ENCODE data around the gene FAM131B.

Gene FAM131B

DNA sequence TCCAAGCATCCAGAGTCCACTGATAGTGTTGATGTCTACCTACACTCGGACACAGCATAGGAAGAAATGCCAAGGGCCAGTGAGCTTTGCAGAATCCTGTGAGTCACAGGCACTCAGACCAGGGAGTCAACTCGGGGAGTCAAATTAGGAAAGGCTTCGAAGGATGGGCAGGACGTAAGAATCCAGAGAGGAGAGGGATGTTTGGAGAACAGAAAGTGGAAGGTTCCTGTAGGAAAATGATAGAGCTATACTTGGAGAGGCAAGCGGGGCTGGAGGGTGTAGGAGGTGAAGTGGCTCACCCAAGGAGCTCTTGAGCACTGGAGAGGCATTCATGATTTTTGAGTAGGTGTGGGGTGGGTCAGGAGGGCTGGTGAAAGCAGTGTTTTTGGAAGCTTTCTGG is 21.6 kb upstream of the FAM131B start:
- in situ Hi-C loops (cut with MboI; ENCODE audit: low pct_unique_long_range_greater_than_20kb, low sequenced_read_pairs): no loop called here
- DNase-seq: no peak

DNA sequence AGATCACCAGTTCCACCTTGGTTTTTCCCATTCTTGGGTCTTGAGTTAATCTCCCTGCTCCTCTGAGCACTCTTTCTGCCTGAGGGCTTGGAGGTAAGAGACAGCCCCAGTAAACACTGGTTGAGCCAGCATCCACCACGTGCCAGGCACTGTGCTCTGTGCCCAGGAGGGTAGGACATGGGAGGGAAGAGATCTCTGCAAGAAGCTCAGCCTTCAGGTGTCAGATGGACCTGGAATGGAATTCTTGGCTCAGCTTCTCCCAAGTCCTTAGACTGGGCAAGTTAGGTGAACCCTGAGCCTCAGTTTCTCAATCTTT is 21.1 kb upstream of the FAM131B start:
- no peak for DNase-seq
- in situ Hi-C loops (cut with MboI; ENCODE audit: low pct_unique_long_range_greater_than_20kb, low sequenced_read_pairs): no loop called here

GRCh38 chr7:143382791-143383641 is 20.5 kb upstream of the FAM131B start:
- no peak for DNase-seq
- in situ Hi-C loops (cut with MboI; ENCODE audit: low pct_unique_long_range_greater_than_20kb, low sequenced_read_pairs): no loop called here

DNA sequence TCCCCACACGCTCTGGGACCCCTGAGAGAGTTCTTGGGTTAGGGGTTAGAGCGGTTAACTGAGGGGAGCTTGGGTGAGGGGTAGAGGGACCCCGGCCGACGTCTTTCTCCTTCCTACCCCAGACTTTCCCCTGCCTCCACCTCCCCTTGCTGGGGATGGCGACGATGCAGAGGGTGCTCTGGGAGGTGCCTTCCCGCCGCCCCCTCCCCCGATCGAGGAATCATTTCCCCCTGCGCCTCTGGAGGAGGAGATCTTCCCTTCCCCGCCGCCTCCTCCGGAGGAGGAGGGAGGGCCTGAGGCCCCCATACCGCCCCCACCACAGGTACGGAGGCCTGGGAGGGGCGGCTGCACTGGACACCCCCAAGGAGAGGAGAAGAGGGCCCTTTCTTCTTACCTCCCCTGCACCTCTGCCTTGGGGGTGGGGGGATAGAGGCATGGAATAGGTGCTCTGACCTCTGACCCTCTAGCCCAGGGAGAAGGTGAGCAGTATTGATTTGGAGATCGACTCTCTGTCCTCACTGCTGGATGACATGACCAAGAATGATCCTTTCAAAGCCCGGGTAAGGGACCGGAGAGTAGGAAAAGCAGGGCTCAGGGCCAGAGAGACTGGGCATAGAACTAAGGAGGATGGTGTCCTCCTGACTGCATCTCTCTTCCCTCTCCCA is 19.7 kb upstream of the FAM131B start:
- in situ Hi-C loops (cut with MboI; ENCODE audit: low pct_unique_long_range_greater_than_20kb, low sequenced_read_pairs): no loop called here
- DNase-seq: no peak

GRCh38 chr7:143381427-143382125 is 19.1 kb upstream of the FAM131B start:
- in situ Hi-C loops (cut with MboI; ENCODE audit: low pct_unique_long_range_greater_than_20kb, low sequenced_read_pairs): no loop called here
- no peak for DNase-seq

- in situ Hi-C loops (cut with MboI; ENCODE audit: low pct_unique_long_range_greater_than_20kb, low sequenced_read_pairs): no loop called here
- peak; percentile 71 for DNase-seq
These were observed 18.3 kb upstream of the FAM131B start, which contains the start of gene ZYX for GRCh38 chr7:143380646-143381426. Gene ZYX, plus strand, starts transcription at chr7:143381345. Its CDS starts 227 bp downstream, at chr7:143381572.

DNA sequence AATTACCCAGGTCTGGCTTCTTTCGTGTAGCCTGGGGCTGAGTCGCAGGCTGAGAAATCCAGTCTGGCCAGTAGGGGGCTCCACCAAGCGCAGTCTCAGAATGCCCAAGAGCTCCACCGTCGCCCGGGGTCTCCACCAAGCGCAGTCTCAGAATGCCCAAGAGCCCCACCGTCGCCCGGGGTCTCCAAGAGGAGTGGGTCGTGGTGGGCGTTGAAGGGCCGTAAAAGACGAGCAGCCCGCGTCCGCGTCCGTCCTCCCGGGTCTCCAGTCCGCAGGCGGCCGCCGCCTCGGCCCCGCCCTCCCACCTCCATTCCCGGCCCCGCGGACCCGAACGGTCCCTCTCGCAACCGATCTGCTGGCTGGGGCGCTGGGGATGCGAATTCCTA is 17.7 kb upstream of the FAM131B start:
- in situ Hi-C loops (cut with MboI; ENCODE audit: low pct_unique_long_range_greater_than_20kb, low sequenced_read_pairs): no loop called here
- peak; percentile 97 for DNase-seq

- in situ Hi-C loops (cut with MboI; ENCODE audit: low pct_unique_long_range_greater_than_20kb, low sequenced_read_pairs): no loop called here
- DNase-seq: no peak
These were observed 17.2 kb upstream of the FAM131B start for GRCh38 chr7:143379611-143380259.

- in situ Hi-C loops (cut with MboI; ENCODE audit: low pct_unique_long_range_greater_than_20kb, low sequenced_read_pairs): no loop called here
- DNase-seq: peak; percentile 20
These were observed 13.9 kb upstream of the FAM131B start for GRCh38 chr7:143376396-143376795.

GRCh38 chr7:143375298-143376034 is 13.0 kb upstream of the FAM131B start:
- DNase-seq: peak; percentile 60
- in situ Hi-C loops (cut with MboI; ENCODE audit: low pct_unique_long_range_greater_than_20kb, low sequenced_read_pairs): no loop called here

DNA sequence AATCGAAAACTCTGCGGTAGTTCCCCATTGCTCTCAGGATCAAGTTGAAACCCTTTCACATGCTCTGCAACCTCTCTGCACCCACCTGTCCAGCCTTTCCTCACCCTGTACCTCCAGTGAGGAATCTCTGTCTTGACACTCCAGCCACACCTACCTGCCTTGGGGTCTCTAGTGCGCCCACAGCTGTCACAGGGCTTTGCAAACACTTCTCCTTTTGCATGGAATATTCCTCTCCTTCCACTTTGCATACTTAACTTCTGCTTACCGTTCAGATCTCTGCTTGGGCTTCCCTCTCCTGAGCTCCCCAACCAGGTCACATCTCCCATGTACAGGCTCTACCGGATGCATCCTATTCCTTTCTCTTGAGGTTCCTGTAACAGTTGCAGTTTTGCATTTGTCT is 12.0 kb upstream of the FAM131B start:
- in situ Hi-C loops (cut with MboI; ENCODE audit: low pct_unique_long_range_greater_than_20kb, low sequenced_read_pairs): no loop called here
- peak; percentile 63 for DNase-seq

- in situ Hi-C loops (cut with MboI; ENCODE audit: low pct_unique_long_range_greater_than_20kb, low sequenced_read_pairs): no loop called here
- no peak for DNase-seq
These were observed 10.8 kb upstream of the FAM131B start for GRCh38 chr7:143373255-143373794.

DNA sequence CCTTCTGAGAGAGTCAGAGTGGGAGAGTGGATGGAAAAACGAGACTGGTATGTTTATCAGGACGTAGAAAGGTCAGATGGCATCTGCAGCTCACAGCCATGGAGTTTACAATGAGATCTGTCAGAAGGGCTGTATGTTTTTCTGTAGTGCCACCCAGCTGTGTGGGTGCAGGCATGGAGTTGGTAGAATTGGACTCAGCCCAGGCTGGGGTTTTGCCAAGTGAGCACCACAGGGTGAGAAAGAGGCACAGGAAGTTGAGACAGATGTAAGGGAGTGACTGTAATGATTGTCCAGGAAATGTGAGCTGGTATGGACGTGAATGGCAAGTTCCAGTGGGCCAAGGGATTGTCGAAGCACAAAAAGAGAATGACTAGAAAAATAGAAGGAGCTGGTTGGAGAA is 9.6 kb upstream of the FAM131B start:
- DNase-seq: peak; percentile 81
- in situ Hi-C loops (cut with MboI; ENCODE audit: low pct_unique_long_range_greater_than_20kb, low sequenced_read_pairs): no loop called here

DNA sequence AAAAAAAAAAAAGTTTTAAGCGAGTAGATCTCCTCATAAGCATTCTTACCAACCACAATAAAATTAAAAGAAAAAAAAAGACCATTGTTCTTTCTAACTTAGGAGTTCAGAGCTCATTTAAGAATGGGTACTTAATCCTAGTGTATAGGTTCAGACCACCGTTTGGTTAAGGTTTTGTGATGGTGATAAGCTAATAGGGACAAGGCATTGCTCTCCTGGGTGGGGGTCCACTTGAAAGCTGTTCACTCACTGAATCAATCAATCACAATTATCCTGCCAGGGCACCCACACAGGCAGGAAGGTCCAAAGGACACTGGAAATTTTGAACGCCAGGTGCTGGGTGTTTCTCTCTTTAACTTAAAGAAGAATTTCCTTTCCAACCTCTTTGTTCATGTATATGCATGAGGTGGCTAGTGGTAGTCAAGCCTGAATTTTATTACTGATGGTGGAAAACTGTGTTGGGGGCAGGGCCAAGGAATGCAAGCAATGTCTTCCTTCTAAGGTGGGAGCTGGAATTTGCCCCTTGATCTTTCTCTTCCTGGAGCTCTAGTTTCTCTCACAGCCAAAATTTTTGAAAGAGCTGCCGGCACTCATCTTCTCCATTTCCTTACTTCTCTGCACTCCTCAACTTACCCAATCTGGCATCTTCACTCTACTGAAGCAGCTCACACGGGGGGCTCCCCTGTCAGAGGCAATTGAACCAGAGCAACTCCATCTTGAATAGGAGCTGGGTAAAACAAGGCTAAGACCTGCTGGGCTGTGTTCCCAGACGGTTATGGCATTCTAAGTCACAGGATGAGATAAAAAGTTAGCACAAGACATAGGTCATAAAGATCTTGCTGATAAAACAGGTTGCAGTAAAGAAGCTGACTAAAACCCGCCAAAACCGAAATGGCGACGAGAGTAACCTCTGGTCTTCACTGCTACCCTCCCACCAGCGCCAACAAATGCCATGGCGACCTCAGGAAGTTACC is 7.5 kb upstream of the FAM131B start:
- DNase-seq: no peak

GRCh38 chr7:143368387-143368786 is 5.9 kb upstream of the FAM131B start:
- no peak for DNase-seq
- in situ Hi-C loops (cut with MboI; ENCODE audit: low pct_unique_long_range_greater_than_20kb, low sequenced_read_pairs): no loop called here

More for the DNA sequence above, 7.5 kb upstream of the FAM131B start:
- in situ Hi-C loops (cut with MboI; ENCODE audit: low pct_unique_long_range_greater_than_20kb, low sequenced_read_pairs): no loop called here

- in situ Hi-C loops (cut with MboI; ENCODE audit: low pct_unique_long_range_greater_than_20kb, low sequenced_read_pairs): no loop called here
- DNase-seq: no peak
These were observed 5.5 kb upstream of the FAM131B start for GRCh38 chr7:143367972-143368371.
